PFSK-1 (cell line): ENCODE results near the gene TMEM176A.

ENCODE experiments used
- FOXP2 ChIP-seq: optimal IDR thresholded peaks from 2 replicates; pipeline ENCODE3; 2011; ENCODE audit warnings: borderline replicate concordance, control low read depth, inconsistent platforms; ENCODE audit not compliant: insufficient read depth; ENCODE audit errors: extremely low read length, extremely low read depth
- POLR2AphosphoS5 ChIP-seq: IDR thresholded peaks from 2 replicates; pipeline ENCODE4 v1.6.1; 2012; ENCODE audit warnings: low read depth, mild to moderate bottlenecking, control low read depth, low read length, moderate library complexity
- SIN3A ChIP-seq: IDR thresholded peaks from 2 replicates; pipeline ENCODE4 v1.6.1; 2012; ENCODE audit warnings: mild to moderate bottlenecking, low read length, moderate library complexity, borderline replicate concordance; ENCODE audit not compliant: insufficient read depth
- TAF1 ChIP-seq: IDR thresholded peaks from 2 replicates; pipeline ENCODE4 v1.6.1; 2012; ENCODE audit warnings: low read length, control low read depth, borderline replicate concordance; ENCODE audit not compliant: insufficient read depth
- TF ChIP-seq, protein P1 (sequence below), 2 experiments: IDR thresholded peaks; 2 replicates each; pipeline versions ENCODE4 v1.6.1 to v1.8.0; 2011 to 2012; ENCODE audit warnings: low read depth in 2 of 2, low read length in 2 of 2, control low read depth in 1 of 2, inconsistent platforms in 1 of 2, mild to moderate bottlenecking in 1 of 2, moderate library complexity in 1 of 2; ENCODE audit not compliant: insufficient read depth in 1 of 2

The TMEM176A gene

DNA sequence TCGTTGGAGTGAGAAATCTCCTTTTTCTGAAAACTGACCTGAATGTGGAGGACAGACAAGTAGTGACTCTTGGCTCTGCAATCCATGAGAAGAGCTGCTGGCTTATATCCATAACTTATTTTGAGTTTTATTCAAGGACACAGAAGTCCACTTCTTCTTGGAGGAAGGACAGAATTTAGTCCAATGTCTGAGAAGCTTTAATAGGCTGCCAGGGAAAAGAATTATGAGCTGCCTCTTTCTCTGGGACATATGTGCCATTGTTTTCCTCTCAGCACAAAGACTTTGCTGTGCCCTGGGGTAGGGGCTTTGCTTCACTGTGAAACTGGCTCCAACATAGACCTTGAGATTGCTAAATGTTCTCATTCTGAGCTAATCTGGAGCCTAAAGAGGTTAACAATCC is 31.3 kb downstream of the TMEM176A start:
- TF ChIP-seq SIN3A (no peak), FOXP2 (no peak)

DNA sequence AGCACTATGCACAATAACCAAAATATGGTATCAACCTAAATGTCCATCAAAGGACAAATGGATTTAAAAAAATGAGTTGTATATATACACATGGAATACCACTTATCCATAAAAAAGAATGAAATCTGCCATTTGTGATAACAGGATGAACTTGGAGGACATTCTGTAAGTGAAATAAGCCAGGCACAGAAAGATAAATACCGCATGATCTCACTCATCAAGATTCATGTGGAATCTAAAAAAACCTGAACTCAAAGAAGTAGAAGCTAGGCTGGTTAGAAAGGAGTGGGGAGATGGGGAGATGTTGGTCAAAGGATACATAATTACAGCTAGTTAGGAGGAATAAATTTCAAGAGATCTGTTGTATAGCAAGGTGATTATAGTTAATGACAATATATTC is 34.5 kb downstream of the TMEM176A start:
- TF ChIP-seq TAF1: no peak
- TF ChIP-seq, protein P1, sequence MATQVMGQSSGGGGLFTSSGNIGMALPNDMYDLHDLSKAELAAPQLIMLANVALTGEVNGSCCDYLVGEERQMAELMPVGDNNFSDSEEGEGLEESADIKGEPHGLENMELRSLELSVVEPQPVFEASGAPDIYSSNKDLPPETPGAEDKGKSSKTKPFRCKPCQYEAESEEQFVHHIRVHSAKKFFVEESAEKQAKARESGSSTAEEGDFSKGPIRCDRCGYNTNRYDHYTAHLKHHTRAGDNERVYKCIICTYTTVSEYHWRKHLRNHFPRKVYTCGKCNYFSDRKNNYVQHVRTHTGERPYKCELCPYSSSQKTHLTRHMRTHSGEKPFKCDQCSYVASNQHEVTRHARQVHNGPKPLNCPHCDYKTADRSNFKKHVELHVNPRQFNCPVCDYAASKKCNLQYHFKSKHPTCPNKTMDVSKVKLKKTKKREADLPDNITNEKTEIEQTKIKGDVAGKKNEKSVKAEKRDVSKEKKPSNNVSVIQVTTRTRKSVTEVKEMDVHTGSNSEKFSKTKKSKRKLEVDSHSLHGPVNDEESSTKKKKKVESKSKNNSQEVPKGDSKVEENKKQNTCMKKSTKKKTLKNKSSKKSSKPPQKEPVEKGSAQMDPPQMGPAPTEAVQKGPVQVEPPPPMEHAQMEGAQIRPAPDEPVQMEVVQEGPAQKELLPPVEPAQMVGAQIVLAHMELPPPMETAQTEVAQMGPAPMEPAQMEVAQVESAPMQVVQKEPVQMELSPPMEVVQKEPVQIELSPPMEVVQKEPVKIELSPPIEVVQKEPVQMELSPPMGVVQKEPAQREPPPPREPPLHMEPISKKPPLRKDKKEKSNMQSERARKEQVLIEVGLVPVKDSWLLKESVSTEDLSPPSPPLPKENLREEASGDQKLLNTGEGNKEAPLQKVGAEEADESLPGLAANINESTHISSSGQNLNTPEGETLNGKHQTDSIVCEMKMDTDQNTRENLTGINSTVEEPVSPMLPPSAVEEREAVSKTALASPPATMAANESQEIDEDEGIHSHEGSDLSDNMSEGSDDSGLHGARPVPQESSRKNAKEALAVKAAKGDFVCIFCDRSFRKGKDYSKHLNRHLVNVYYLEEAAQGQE (IDR thresholded peaks at IDR 0.05; ENCODE audit: insufficient read depth in 1 of 2, low read depth in 2 of 2, low read length in 2 of 2): no peak
- no peak for TF ChIP-seq SIN3A
- TF ChIP-seq FOXP2: no peak
- no peak for TF ChIP-seq POLR2AphosphoS5

DNA sequence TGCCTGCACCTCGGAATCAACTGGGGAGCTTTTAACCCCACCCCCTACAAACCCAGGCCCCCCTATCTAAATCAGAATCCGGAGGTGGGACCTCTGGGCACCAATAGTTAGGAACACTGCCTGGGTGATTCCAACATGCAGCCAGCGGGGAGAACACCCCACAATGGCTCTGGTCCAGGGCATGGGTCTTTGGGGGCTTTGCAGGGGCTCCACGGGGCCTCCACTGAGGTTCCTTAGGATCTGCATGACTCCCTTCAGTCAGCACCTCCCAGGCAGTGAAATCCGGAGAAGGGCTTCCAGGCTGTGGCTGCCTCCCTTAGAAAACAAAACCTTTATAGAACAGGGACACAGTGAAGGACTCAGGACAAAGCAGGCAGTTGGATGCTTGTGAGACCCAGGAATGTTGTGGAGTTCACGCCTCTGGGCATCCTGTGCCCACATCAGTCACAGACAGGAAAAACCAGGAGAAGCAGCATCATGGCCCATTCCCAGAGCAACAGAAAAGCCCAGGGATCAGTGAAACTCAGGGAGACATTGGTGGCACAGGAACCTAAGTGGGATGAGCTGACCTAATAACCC is 35.2 kb downstream of the TMEM176A start:
- TF ChIP-seq FOXP2: no peak

DNA sequence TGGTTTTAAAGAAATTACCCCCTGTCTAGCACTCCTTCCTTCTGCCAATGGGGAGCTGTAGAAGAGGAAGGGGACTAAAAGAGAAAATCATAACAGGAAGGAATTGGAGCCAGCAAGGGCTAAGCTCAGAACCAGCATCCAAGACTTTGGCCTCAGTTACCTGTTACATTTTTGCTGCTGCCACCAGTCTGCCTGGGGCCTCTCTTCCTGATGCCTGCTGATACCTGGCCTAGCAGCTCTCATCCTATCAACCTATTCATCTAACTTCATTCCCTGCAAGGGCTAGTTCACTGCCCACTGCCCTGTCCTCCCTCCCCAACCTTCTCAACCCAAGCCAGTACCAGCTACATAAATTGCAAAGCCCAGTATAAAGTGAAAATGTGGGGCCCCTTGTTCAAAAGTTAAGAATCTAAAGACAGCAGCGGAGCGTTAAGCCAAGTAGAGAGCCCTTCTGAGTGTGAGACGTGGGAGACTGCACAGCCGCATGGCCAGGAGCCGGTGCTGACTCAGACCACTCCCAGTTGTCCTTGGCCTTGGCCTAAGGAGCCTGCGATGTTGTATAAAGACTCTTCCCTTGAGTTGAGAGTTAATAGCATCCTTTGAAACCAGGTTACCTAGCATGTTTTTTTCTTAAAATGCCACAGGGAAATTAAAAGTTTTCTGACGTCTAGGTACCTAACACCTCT is 38.5 kb downstream of the TMEM176A start:
- TF ChIP-seq SIN3A (no peak), TAF1 (no peak), FOXP2 (no peak), POLR2AphosphoS5 (no peak)
- TF ChIP-seq, protein P1 (IDR thresholded peaks at IDR 0.05; ENCODE audit: insufficient read depth in 1 of 2, low read depth in 2 of 2, low read length in 2 of 2): no peak

DNA sequence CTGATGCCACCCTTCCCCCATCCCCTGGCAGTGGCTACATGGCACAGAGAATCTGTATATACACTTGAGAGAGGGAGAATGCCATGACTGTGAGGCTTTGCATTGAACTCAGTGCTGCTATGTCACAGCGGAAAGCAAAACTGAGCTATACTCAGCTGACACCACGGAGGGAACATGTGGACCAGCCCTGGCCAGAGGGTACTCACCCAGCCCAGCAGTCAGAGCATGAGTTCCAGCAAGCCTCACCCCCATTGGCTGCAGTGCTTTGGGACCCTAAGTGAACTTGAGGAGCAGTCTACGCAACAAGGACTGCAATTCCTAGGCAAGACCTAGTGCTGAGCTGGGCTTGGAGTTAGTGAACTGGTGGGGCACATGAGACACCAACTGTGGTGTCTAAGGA is 41.4 kb downstream of the TMEM176A start:
- TF ChIP-seq FOXP2 (no peak), SIN3A (no peak), POLR2AphosphoS5 (no peak), TAF1 (no peak)
- TF ChIP-seq, protein P1 (IDR thresholded peaks at IDR 0.05; ENCODE audit: insufficient read depth in 1 of 2, low read depth in 2 of 2, low read length in 2 of 2): no peak

DNA sequence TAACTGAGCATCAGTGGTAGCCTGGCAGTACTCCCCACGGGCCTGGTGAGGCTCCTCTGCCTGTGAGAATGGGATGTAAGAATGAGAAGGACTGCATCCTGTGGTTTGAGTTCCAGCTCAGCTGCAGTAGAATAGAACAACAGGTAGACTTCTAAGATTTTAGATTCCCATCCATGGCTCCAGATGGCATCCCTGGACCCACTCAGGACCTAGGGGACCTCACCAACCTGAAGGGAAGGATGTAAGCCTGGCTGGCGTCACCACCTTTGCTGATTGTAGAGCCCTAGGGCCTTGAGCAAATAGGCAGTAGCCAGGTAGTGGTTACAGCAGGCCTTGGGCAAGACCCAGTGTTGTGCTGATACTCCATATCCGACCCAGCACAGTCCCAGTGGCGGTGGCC is 42.1 kb downstream of the TMEM176A start:
- no peak for TF ChIP-seq POLR2AphosphoS5
- TF ChIP-seq, protein P1 (IDR thresholded peaks at IDR 0.05; ENCODE audit: insufficient read depth in 1 of 2, low read depth in 2 of 2, low read length in 2 of 2): no peak
- TF ChIP-seq SIN3A: no peak
- no peak for TF ChIP-seq FOXP2
- TF ChIP-seq TAF1: no peak
